D721Med (cell line): ENCODE measurements around the gene DNAH12.

Experiments
- DNase-seq: peaks from one replicate; pipeline ENCODE4 v3.0.0; 2011; ENCODE audit warnings: low spot score; ENCODE audit not compliant: insufficient read length
- FAIRE-seq: peaks from 2 replicates; lab custom pipeline; 2011; peaks lifted over from hg19 to GRCh38; lab: Jason Lieb, UNC
- CTCF ChIP-seq: IDR thresholded peaks from 2 replicates; pipeline ENCODE4 v1.5.1; 2012; ENCODE audit warnings: mild to moderate bottlenecking, control low read depth; ENCODE audit not compliant: insufficient read depth; ENCODE audit errors: missing control alignments

Gene DNAH12

GRCh38 chr3:57538465-57538864, 5.7 kb downstream of the DNAH12 start:
- DNase-seq (no peak), FAIRE-seq (no peak)
- TF ChIP-seq CTCF = no peak

GRCh38 chr3:57530071-57530608, 14.0 kb downstream of the DNAH12 start:
- no peak for FAIRE-seq

GRCh38 chr3:57518276-57518915, 25.7 kb downstream of the DNAH12 start:
- FAIRE-seq (no peak), DNase-seq (no peak)
- no peak for TF ChIP-seq CTCF

More at GRCh38 chr3:57530071-57530608, 14.0 kb downstream of the DNAH12 start:
- no peak for TF ChIP-seq CTCF
- no peak for DNase-seq

GRCh38 chr3:57512166-57512565, 32.0 kb downstream of the DNAH12 start:
- DNase-seq (no peak), FAIRE-seq (no peak)
- TF ChIP-seq CTCF = no peak

GRCh38 chr3:57505901-57506300, 38.2 kb downstream of the DNAH12 start:
- no peak for DNase-seq
- no peak for FAIRE-seq
- TF ChIP-seq CTCF = no peak

- FAIRE-seq = no peak
- no peak for TF ChIP-seq CTCF
- DNase-seq = no peak
Measured at GRCh38 chr3:57500506-57500905, 43.6 kb downstream of the DNAH12 start.

GRCh38 chr3:57497904-57498303, 46.2 kb downstream of the DNAH12 start:
- no peak for DNase-seq
- TF ChIP-seq CTCF = no peak
- no peak for FAIRE-seq
